Hepatocyte (in vitro differentiated cells): Measurements from ENCODE around the gene HOXA6.

ENCODE experiments used
- EZH2 ChIP-seq: fragments of 200-600 bp; sonication (generic); IDR thresholded peaks from 2 replicates; pipeline ENCODE4 v1.6.1; 2016; ENCODE audit warnings: antibody characterized with exemption, mild to moderate bottlenecking, borderline replicate concordance
- EZH2phosphoT487 ChIP-seq: fragments of 200-600 bp; sonication (generic); IDR thresholded peaks from one replicate; pipeline ENCODE4 v1.6.1; 2018; ENCODE audit warnings: antibody characterized with exemption, mild to moderate bottlenecking, low read depth, moderate library complexity; ENCODE audit not compliant: unreplicated experiment, severe bottlenecking
- TF ChIP-seq, protein P1 (sequence below): fragments of 200-600 bp; sonication (generic); IDR thresholded peaks from 2 replicates; pipeline ENCODE4 v1.5.1; 2016; ENCODE audit warnings: antibody characterized with exemption, mild to moderate bottlenecking; ENCODE audit not compliant: poor library complexity

DNA sequence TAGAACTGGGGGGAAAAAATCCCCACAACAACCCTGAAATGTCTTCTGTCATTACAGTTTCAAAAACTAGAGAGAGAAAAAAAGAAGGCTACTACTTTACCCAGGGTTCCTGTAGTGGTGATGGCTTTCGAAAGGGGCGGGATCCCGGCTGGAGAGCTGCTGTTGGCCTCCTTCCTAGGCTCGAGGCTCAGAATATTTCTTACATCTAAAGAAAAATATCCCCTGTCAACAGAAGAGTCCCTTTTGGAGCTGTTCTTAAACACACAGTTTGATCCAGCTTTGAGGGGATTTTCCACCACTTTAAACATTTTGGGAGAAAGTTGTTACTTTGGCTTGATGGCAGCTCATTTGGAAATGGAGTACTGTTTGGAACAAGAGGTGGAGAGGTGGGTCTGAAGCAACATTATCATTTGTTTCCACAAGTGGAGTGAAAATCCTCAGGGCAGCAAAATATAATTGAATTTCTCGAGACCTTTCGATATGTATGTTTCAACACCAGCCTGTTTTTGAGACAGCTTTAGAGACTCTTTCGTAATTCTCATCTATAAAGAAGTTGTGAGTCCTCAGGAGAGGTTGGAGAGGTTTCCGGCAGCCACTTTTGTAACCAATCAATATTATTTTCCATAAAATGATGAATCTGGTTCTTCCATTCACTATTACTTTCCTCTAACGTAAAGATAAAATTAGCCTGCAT is 47.3 kb upstream of the HOXA6 start:
- TF ChIP-seq, protein P1, sequence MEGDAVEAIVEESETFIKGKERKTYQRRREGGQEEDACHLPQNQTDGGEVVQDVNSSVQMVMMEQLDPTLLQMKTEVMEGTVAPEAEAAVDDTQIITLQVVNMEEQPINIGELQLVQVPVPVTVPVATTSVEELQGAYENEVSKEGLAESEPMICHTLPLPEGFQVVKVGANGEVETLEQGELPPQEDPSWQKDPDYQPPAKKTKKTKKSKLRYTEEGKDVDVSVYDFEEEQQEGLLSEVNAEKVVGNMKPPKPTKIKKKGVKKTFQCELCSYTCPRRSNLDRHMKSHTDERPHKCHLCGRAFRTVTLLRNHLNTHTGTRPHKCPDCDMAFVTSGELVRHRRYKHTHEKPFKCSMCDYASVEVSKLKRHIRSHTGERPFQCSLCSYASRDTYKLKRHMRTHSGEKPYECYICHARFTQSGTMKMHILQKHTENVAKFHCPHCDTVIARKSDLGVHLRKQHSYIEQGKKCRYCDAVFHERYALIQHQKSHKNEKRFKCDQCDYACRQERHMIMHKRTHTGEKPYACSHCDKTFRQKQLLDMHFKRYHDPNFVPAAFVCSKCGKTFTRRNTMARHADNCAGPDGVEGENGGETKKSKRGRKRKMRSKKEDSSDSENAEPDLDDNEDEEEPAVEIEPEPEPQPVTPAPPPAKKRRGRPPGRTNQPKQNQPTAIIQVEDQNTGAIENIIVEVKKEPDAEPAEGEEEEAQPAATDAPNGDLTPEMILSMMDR = no peak
- no peak for TF ChIP-seq EZH2
- TF ChIP-seq EZH2phosphoT487 = no peak
